Smooth muscle cell of the pulmonary artery (primary cell): ENCODE results near the gene VGF. TPM values are rescaled to one million over a fixed set of nuclear protein-coding genes. Genes with fewer than 3 reads are reported as not detected.

Experiments used
- total RNA-seq: library from RNA; depleted of rRNA; stranded (reverse); fragments of >200 nt; gene quantifications from 2 replicates; pipeline ENCODE4 v1.2.3, GENCODE V29; 2014

The VGF gene
- 0.07 and 0.26 TPM in 2 replicates for total RNA-seq

GRCh38 chr7:101165075-101165957 is at the start of gene VGF:
Gene VGF (minus strand): TSS chr7:101165569. CDS start chr7:101164843, 726 bp downstream.

GRCh38 chr7:101200862-101201599 is 35.7 kb upstream of the VGF start, which contains the start of gene MOGAT3:
Gene MOGAT3 (minus strand): TSS chr7:101201036. CDS start chr7:101200854, 182 bp downstream.

GRCh38 chr7:101180130-101180755 is 14.9 kb upstream of the VGF start, which contains the start of gene NAT16:
Gene NAT16 (minus strand): TSS chr7:101180293. CDS start chr7:101174807, 5,486 bp downstream.

GRCh38 chr7:101153969-101154692 is 11.2 kb downstream of the VGF start, which contains the start of gene AP1S1:
Gene AP1S1 (plus strand): TSS chr7:101154476. CDS start chr7:101154515, 39 bp downstream.

GRCh38 chr7:101126651-101127459 is 38.5 kb downstream of the VGF start, which contains the start of gene SERPINE1:
Gene SERPINE1 (plus strand): TSS chr7:101127104. CDS start chr7:101128394, 1,290 bp downstream.

Other genes with a start within 250 kb of the VGF start
- gene MUC3A, start 216.0 kb downstream of the VGF start, total RNA-seq: not detected in 2 replicates
- gene MUC12, start 196.0 kb downstream of the VGF start, total RNA-seq: 0.23 TPM in 1 of 2 replicates, not detected in the other
- gene MUC17, start 145.5 kb downstream of the VGF start, total RNA-seq: not detected in 2 replicates
- 31.9 and 43.8 TPM in 2 replicates for gene TRIM56, start 80.1 kb downstream of the VGF start, total RNA-seq
- 1,589 and 2,809 TPM in 2 replicates for gene SERPINE1, start 38.5 kb downstream of the VGF start, total RNA-seq
- 87.7 and 89.2 TPM in 2 replicates for gene AP1S1, start 11.1 kb downstream of the VGF start, total RNA-seq
- not detected in 2 replicates for gene NAT16, start 14.7 kb upstream of the VGF start, total RNA-seq
- not detected in 2 replicates for gene MOGAT3, start 35.5 kb upstream of the VGF start, total RNA-seq
- 164 and 240 TPM in 2 replicates for gene PLOD3, start 52.0 kb upstream of the VGF start, total RNA-seq
- 50.3 and 60.0 TPM in 2 replicates for gene ZNHIT1, start 52.6 kb upstream of the VGF start, total RNA-seq
- 3.1 and 4.3 TPM in 2 replicates for gene CLDN15, start 72.2 kb upstream of the VGF start, total RNA-seq
- 101 and 107 TPM in 2 replicates for gene FIS1, start 79.5 kb upstream of the VGF start, total RNA-seq
- 23.2 and 25.3 TPM in 2 replicates for gene IFT22, start 156.2 kb upstream of the VGF start, total RNA-seq
- not detected in 2 replicates for gene COL26A1, start 197.3 kb upstream of the VGF start, total RNA-seq